ENCODE measurements around the gene FYN. TPM values are rescaled to one million over a fixed set of nuclear protein-coding genes. Genes with fewer than 3 reads are reported as not detected.
A peak's percentile ranks its signal among the peaks of the same experiment; 100 is the strongest.
"Not testable (repeated sequence)": the region's sequence is repeated elsewhere in the genome, so short reads cannot be mapped to it uniquely, and the experiment has no call there.

Gene FYN
- total RNA-seq, 1 experiment from 2014 or later, result 51.5 TPM

DNA sequence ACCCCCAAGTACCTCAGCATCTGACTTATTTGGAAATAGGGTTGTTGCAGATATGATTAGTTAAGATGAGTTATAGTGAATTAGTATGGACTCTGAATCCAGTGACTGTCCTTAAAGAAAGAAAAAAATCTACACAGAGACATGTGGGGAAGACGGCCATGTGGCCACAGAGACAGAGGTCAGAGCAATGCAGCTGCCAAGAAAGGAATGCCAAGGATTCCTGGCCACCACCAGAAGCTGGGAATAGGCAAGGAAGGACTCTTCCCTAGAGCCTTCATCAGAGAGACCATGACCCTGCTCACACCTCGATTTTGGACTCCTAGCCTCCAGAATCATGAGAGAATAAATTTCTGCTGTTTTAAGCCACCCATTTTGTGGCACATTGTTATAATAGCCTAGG, 81.8 kb downstream of the FYN start:
- DNase-seq (ENCODE audit: low read depth), result peak; percentile 83

DNA sequence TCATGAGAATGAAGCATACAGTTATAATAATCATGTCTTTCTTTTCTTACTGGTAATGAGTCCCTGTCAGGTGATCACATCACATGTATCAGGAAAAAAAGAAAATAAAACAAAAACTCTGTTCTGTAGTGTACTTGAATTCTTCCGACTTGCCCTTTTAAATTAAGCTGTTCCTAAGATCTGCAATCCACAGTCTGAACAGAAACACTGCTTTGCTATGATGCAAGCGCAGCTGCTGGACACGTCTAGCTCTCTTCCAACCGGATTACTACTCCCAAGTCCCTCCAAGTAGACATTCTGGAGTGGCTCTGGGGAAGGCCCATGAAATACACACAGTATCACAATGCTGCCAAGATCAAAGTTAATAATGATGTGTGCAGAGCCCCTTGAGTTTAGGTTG, 83.7 kb downstream of the FYN start:
- no peak for DNase-seq (ENCODE audit: low read depth)

DNA sequence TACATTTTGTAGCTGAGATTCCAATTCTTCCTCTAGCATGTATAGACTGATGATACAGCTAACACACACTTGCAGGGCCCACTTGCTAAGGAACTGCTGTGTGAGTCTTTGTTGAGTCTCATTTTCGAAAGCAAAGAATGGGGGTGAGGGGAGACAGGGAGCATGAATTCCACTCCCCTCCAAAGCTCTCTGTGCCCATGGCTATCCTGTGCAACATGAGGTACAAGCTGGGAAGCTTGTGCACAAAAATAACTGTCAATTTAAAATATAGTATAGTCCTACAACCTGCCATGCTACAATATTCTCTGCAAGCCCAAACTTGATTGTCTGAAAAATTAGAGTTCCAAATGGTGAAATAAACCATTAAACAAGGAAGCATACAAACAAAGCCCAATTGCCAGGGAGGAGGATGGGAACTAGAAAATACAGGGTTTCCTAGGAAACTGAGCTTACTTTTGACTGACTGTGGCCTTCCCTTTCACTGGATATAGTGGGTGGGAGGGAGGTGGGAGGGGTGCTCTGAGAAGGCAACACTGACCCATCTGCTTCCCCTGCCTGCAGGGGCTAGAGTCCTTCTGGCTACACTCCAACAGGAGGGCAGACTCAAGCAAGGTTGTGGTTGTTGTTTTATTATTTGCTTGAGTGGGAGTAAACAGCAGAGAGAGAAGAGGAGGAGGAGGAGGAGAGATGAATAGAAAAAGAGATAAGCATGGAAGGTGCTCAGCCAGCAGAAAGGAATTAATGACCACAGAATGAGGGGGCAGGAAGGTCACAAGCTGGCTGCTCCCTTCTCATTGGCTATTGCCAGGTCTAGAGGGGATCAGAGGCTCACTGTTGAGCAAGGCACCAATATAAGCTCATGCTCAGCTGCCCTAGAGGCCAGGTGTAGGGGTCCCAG, 84.6 kb downstream of the FYN start:
- peak; percentile 67 for DNase-seq (ENCODE audit: low read depth)

DNA sequence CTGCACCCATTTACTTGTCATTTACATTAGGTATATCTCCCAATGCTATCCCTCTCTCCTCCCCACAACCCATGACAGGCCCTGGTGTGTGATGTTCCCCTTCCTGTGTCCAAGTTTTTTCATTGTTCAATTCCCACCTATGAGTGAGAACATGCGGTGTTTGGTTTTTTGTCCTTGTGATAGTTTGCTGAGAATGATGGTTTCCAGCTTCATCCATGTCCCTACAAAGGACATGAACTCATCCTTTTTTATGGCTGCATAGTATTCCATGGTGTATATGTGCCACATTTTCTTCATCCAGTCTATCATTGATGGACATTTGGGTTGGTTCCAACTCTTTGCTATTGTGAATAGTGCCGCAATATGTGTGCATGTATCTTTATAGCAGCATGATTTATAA, 87.1 kb downstream of the FYN start:
- not testable (repeated sequence) for DNase-seq (ENCODE audit: low read depth)

DNA sequence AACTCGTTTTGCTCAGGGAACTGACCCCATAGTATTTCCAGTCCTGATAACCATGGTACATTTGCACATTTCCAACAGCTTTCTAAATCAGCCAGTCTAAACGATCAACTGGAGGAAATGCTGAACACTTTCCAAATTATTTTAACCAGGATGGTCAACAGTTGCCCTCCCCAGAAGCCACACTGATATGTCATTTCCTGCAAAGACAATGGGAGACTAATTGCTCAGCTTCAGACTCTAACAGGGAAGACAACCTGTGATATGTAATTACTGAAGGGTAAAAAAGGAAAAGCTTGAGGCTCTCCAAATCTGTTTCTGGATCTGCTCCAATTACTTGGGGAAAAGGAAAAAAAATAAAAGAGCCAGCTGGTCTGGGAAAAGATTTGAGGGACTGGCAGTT, 88.8 kb downstream of the FYN start:
- DNase-seq (ENCODE audit: low read depth), result peak; percentile 72

DNA sequence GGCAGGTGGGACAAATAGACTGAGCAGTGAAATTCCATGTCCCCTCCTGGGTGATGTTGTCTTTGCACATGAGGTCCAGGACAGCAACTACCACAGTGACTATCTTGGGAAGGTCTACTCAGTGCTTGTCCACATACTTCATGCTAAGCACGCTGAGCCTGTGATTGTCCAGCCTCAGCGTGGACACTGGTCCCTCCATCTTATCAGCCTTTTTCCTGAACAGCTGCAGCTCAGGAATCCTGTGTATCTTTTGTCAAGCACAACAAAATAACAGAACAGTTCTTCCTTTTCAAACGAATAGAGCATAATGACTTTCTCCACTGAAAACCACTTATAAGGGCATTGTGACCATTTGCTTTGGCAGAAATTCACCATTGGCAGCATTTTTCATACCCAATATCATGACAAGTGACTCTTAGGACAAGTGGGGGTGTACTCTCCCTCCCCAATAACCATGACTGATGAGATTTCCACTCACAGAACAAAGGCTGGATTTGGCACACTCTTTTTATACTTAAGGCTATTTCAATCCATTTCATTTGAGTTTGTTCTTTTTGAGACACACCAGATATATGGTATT, 90.3 kb downstream of the FYN start:
- DNase-seq (ENCODE audit: low read depth), result no peak

DNA sequence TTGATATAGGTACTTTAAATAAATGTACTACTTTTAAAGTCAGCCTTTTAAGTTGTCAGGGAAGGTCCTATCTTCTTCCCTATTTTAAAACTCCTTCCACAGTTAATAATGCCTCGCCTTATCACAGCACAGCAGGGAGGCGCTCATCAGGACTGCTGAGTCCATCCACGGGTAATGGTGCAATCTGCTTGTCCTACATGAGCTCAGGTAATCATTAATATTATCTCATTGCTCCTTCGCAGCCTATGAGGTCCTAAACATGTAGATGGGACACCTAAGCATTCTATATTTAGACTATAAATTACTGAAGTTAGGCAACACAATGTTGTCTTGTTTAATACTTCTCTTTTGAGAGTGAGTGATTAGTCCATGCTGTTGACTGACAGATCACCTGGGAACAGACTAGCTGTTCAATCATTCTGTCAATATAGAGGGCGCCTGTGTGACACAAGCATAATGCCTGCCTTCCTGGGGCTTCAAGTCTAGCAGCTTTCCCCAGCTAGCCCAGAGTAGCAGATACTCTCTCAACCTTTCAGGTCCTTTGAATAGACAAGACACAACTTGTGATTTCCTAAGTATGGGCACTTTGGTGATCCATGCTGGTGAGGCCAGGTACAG, 91.0 kb downstream of the FYN start:
- DNase-seq (ENCODE audit: low read depth), result no peak

DNA sequence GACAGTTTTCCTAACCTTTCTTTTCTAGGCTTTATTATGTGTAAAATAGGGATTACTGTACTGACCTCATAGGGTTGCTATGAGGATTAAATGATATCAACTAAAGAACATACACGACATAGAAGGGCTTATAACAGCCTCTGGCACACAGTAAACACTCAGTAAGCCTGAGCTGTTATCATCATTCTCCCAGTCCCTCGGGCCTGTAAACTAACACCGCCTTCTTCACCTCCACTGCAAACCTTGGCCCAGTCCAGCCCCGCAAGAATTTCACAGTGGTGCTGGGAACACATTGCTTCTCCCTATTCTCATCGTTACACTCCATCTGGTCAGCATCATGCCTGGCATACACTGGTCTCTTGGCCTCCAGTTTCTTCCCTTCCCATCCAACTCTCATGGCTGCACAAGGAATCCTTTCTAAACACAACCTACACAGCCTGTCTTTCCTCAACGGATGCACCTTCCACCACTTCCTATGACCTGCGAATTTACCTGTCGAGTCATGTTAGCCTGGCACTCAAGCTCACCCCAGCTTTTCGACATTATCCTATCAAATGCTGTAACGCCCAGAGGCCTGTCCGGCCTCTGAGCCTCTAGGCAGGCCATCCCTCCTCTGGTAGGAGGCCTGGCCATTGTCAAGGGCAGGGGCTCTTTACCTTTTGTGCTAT, 92.1 kb downstream of the FYN start:
- DNase-seq (ENCODE audit: low read depth), result no peak

DNA sequence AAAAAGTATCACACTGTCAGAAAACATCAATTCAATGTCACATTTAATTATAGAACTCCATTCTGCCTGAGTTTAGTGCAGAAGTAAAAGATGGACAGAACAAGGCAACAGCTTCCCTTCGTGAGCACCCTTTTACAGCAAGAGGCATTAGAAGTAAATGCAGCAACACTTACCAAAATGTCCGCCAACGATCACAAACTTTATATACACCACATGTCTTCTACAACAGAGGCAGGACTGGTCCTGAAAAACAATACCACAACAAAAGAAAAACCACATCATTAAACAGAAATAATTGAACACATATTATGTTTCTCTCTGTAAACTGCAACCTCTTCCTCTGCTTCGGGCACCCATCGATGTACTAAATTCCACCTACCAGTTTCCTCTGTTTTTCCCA, 92.9 kb downstream of the FYN start:
- DNase-seq (ENCODE audit: low read depth), result no peak

DNA sequence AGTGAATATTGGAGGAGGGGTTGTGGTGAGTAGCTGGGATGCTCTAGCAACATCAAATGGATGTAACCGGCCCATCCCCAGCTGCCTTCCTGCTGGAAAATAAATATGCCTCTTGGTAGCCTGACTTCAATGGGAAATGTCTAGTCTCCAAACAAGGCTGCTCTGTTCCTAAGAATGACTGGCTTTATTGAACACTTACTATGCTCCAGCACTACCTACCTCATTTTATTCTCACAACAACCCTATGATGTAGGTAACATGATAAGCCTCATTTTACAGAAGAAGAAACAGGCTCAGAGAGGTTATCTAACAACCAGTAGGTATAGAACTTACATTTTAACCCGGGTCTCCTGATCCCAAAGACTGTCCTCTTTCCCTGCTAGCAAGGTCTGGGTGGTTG, 93.6 kb downstream of the FYN start:
- no peak for DNase-seq (ENCODE audit: low read depth)

DNA sequence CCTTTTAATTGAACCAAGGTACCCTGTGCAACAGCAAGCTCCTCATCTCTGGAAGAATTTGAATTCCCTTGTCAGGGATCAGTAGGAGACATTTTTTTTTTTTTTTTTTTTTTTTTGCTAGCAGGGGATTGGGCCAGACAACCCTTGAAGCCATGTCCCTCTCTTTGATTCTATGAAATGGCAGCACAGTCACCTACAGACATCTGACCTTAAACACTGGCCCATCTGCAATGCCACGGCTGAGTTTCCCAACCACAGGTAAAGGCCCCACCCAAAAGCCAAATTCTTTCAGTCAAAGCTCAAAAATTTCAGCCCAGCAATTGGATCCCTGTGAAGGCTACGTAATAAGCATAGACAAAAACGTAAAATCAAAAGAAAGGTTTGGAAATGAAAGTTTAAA, 94.2 kb downstream of the FYN start:
- no peak for DNase-seq (ENCODE audit: low read depth)

DNA sequence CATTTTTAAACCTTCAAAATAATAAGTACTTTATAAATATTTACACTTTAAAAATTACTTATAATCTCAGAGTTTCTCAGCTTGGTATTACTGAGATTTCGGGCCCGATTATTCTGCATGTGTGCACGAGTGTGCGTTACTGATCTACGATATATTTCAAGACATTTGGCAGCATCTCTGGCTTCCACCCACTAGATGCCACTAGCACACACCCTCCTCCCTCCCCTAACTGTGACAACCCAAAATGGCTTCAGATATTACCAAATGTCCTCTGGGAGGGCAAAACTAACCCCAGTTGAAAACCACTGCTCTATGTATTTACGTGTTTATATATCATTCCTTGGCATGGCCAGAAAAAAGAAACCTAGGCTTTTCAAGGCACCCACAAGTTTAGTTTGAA, 95.9 kb downstream of the FYN start:
- no peak for DNase-seq (ENCODE audit: low read depth)

DNA sequence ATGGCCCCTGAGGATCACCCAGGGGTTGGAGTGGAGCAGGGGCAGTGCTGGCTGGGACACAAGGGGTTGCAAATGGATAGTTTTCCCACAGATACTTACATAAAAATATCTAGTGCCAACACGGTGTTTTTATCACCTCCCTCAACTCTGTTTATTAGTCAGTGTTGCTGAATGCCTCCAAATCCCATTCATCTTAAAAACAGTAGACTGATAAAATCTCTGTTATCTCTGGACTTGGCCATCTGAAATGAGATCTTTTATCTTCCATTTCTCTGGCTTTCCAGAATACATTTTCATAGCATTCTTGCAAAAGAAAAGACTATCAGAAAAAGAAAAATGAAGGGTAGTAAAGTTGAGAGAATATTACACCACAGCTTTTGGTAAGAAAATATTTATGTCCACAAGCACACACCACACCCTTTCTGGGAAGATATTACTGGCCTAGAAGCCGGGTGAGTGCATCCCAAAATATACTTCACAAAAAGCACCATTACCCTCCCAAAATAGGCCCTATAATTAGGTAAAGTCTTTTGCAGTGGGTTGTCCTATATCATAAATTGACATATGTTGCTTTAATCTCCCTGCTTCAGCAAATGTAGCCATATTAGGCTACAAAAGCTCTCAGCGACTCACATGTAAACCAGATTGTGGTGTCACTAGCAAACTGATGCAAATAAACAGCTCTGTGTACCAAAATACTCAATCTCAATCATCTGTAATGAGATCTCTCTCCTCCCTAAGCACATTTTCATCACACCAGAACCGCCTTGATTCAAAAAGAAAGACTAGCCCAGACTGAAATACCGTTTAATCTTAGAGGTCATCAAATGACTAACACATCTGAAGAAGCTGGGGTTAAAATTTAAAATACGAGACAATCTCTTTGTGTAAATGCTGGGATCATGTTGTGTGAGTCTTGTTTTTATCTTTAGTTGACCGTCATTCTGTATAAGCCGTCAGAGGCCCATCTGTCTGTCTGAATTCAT, 96.7 kb downstream of the FYN start:
- no peak for DNase-seq (ENCODE audit: low read depth)

DNA sequence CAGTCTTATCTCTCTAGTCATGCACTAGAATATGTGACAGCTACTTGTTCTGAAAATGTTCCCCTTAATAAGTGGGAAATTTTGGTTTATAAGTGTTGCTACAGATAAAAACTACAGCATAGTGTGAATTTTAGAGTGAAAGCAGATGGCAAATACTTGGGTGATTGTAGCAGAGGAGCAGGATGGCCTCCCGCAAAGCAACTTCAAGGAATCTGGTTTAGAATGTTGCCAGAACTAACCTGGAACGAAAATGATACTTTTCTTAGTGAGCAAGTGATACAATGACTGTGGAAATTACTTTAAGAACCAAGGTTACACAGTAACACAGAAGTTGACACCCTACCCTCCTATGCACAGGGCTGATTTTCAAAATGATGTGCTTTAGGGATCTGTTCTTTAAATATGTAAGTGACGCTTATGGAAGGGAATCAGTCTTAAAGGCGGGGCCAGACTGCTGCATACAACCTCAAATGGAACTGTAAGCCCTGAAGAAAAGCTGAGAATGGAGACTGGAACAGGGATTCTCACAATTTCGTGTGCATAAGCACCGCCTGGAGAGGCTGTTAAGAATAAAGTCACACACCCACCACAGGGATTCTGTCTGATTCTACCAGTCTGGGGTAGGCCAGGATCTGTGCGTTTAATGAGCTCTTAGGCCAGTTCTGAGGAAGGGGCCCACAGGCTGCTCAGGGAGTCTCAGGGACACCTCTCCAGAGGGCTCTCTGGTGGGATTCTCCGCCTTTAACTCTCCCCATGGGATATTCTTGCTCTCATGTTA, 97.9 kb downstream of the FYN start:
- DNase-seq (ENCODE audit: low read depth), result no peak

DNA sequence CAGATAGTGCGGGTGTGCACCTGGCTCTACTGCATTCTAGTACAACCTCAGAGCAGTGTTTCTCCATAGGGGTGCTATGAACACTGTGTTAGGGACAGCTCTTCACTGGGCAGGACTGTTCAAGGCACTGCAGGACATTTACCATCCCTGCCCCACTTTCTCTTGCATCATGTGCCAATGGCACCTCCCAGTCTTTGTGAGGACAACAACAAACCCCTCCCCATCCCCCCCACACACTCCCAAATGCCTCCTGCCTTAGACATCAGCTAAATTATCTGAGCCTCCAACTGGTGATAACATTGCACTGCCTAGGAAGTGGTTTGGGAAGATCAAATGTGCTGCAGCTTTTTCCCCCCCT, 98.9 kb downstream of the FYN start:
- no peak for DNase-seq (ENCODE audit: low read depth)

DNA sequence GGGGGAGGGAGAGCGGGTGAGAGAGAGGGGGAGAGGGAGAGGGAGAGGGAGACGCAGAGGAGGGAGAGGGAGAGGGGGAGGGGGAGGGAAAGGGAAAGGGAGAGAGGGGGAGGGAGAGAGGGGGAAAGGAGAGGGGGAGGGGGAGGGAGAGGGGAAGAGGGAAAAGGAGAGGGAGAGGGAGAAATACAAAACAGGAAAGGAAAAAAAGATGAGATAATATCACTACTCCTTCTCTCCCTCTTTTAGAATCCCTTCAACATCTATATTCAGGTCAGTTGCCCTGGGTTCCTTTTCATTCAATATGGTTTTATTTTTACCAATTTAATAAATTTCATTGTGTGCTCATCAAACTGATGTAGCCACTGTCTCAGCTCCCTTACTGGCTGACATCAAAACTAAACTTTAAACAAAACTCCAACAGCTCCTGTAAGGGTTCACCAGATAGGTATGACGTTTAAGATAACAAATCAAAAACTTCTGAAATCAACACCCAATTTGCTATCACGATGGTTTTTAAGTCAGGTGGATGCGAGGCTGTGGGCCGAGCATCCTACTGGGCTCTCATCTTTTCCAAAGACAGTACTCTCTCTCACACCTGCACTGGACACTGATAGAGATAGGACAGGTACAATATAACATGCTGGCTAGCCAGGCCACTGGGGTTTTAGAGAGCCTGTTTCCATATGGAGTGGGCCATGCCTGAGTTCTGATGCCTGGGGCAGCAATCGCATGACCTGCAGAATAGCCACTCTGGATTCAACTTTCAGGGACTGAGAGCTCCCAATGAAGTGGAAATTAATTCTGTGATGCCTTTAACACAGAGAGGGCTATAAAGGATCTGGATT, 99.5 kb downstream of the FYN start:
- no peak for DNase-seq (ENCODE audit: low read depth)

DNA sequence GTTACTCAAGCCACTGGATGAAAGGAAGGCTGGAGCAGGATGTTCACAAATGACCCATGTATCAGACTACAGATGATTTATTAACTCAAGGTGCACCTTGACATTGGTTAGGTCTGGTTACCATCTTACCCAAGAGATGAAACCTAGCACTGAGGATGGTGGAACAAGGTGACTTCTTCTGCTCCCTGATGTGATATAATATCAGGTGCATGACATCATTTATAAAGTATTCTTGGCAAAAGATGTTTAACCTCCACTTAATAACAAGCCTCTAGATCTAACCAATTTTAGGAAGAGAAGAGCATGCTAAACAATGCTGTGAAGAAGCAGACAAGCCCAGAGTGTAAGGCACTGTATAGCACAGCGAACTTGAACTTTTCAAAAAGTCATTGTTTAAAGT, 100.9 kb downstream of the FYN start:
- DNase-seq (ENCODE audit: low read depth), result no peak

DNA sequence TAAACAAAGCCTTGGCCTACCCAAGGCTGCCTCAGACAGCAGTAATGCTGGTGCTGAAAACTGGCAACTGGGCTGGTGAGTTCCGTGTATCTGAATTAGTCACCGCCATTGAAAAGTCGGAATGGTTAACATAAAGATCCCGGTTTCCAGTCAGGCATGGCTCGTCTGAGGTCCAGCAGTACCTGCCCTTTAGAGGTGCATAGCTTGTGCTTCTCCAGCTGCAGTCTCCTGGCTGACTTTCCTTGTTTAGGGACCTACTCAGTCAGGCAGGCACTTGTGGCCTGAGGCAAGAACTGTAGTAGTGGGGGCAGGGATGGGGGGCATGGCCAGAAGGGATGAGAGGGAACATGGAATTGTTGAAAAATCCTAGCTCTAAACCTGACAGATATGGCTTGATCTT, 101.6 kb downstream of the FYN start:
- DNase-seq (ENCODE audit: low read depth), result no peak

DNA sequence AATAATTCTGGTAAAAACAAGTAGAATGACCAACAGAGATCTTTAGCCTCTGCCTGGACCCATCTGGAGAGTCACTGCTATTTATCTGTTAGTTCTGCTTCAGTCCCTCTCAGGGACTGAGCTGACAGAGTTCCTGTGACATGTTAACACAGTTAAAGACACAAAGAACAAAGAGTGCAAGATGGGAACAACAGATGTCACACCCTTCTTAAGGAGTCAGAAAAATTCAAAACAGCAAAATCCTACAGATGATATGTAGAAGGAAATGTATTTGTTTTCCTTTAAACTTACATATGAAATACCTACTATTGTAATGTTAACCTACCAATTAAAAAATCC, 102.2 kb downstream of the FYN start:
- no peak for DNase-seq (ENCODE audit: low read depth)

Data from RPMI7951 (cell line).